T-helper 1 cell treated with Interleukin-12 subunit alpha and Interleukin-12 subunit beta and Interleukin-4 antibody, amounts not matched to agents 30 ng/mL and 1 ng/mL, for 36 hours (primary cell): ENCODE data around the gene SIK2. TPM values are rescaled to one million over a fixed set of nuclear protein-coding genes. Genes with fewer than 3 reads are reported as not detected.
"Not testable (repeated sequence)": the region's sequence is repeated elsewhere in the genome, so short reads cannot be mapped to it uniquely, and the experiment has no call there.

Source experiments
- intact Hi-C: fragments of 100-400 bp; cut with micrococcal nuclease; formaldehyde crosslinking; loops from one replicate; pipeline ENCODE4 v1.15.1; 2024
- total RNA-seq: library from RNA; stranded (reverse); gene quantifications from 2 replicates; pipeline ENCODE4 v1.2.3, GENCODE V29; 2022

Gene SIK2
- total RNA-seq, 1 donor from 2014 or later: 7.9 TPM

DNA sequence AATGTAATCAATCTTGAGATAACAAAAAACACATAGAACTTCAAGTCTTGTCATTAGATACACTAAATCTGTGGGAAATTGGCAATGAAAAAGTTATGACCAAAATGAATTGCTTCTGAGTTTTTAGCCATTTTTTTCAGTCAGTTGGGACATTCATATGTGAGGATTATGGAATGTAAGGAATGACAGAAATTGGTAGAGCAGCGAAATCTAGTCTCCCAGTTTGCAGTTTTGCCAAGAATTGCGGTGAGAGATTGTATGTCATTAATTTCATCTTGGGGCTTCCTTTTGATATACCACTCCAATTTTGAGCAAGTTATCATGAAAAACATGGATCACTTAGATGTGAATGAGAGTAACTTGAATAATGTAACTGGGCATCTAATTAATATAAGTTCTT, 49.9 kb downstream of the SIK2 start:
- intact Hi-C loops: no loop called here

DNA sequence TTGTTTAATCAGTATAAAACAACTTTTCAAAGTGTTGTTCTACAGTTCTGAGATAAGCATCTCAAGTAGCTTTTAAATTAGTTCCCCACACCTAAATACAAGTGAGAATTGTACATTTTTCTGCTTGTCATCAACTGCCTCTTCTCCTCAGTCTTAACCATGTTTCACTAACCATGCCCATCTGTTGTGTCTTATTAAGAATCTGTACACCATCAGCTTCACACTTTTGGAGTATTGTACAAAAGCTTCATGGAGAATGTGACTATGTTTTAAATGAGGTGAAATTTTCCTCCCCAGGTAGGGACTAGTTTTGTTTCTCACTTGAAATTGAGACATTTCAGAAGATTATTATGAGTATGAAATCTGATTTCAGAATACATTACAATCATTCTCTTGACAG, 52.4 kb downstream of the SIK2 start:
- intact Hi-C loops: no loop called here

- intact Hi-C loops: no loop called here
Observed at GRCh38 chr11:111655924-111656323, 53.7 kb downstream of the SIK2 start.

GRCh38 chr11:111657905-111658304, 55.7 kb downstream of the SIK2 start:
- intact Hi-C loops: not testable (repeated sequence)

GRCh38 chr11:111658493-111658892, 56.2 kb downstream of the SIK2 start:
- intact Hi-C loops: not testable (repeated sequence)

GRCh38 chr11:111659201-111660115, 57.2 kb downstream of the SIK2 start:
- intact Hi-C loops: no loop called here

GRCh38 chr11:111660822-111661221, 58.6 kb downstream of the SIK2 start:
- intact Hi-C loops: no loop called here

DNA sequence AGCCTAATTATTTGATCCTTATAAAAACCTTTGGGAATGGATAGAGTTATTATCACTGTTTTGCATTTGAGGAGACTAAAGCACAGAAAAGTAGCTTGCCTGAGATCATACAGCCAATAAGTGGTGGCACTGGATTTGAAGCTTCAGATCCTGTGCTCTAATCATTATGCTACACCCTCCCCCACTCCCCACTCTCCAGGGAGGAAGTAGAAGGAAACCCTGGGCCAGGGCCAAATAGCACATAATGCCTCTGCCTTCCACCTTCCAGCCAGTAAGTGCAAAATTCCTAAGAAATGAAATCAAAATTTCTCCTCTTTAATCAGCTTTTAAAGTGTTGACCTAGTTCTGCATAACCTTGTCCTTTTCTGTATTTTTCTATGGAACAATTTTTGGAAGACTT, 61.6 kb downstream of the SIK2 start:
- intact Hi-C loops: no loop called here

DNA sequence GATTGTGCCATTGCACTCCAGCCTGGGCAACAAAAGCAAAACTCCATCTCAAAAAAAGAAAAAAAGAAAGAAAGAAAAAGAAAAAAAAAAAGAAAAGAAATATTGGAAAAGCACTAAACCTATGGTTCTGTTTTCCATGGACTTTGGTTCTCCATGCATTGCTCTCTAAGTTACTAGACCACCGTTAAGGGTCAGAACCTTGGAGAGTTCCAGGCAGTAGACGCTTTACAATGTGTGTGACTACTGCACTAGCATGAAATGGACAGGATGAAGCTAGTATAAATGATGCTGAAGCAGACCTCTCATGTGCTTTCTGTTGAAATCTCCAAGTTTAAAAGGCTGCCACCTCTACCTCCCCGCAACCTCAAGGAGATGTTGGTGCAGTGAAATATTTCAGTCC, 63.5 kb downstream of the SIK2 start:
- intact Hi-C loops: no loop called here

DNA sequence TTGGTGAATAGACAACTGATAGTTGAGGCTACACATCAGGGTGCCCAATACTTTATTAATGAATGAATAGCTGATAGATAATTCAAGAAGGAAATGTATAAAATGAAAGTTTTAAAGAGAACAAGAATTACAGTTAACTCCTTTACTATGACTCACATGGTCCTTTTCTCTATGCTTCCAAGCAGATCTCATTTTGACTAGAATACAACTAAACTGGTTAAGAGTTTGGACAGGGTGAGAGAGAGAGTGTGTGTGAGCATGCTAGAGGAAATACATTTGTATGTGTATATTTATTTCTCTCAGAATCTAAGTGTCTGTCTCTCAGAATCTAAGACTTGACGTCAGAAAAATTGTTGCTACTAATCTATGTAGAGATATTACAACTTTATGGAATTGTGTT, 66.7 kb downstream of the SIK2 start:
- intact Hi-C loops: no loop called here

DNA sequence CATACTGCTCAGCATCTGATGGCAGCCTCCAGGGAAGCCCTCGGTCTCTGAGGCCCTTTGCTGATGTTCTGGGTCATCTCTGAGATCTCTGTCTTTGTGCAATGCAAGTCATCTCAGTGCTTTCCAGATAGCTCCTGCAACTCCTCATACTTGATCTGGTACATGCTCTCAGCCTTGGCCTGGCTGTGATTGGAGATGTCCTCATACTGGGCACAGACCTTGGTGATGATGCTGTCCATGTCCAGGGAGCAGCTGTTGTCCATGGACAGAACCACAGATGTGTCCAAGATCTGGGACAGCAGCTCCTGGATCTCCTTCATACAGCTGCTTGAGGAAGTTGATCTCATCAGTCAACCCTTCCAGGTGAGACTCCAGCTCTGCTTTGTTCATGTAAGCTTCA, 69.1 kb downstream of the SIK2 start:
- intact Hi-C loops: no loop called here

DNA sequence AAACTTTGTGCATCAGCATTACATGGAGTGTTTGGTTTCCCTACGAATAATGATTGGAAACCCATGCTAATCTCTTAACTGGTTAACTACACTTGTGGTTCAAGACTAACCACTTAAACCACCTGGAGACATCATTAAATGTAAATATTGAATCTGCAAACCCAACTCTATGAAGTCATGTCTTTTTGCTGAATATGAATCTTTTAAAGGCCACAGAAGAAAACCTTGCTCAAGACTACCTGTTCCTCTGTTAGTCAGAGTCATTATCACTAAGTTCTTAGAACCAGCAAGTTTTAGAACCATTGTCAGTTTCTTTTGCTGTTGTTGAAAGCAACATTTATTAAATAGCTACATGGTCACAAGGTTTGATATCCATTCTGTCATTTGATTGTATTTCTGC, 70.7 kb downstream of the SIK2 start:
- intact Hi-C loops: no loop called here

GRCh38 chr11:111674941-111675340, 72.7 kb downstream of the SIK2 start:
- intact Hi-C loops: no loop called here

DNA sequence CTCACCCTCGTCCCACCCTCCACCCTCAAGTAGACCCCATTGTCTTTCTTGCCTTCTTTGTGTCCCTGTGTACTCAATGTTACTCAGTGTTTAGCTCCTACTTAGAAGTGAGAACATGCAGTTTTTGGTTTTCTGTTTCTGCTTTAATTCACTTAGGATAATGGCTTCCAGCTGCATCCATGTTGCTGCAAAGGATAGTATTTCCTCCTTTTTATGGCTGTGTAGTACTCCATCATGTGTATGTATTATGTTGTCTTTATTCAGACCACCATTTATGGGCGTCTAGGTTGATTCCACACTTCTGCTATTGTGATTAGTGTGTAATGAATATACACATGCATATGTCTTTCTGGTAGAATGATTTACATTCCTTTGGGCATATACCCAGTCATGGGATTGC, 73.6 kb downstream of the SIK2 start:
- intact Hi-C loops: no loop called here

GRCh38 chr11:111676878-111677585, 74.8 kb downstream of the SIK2 start:
- intact Hi-C loops: no loop called here

DNA sequence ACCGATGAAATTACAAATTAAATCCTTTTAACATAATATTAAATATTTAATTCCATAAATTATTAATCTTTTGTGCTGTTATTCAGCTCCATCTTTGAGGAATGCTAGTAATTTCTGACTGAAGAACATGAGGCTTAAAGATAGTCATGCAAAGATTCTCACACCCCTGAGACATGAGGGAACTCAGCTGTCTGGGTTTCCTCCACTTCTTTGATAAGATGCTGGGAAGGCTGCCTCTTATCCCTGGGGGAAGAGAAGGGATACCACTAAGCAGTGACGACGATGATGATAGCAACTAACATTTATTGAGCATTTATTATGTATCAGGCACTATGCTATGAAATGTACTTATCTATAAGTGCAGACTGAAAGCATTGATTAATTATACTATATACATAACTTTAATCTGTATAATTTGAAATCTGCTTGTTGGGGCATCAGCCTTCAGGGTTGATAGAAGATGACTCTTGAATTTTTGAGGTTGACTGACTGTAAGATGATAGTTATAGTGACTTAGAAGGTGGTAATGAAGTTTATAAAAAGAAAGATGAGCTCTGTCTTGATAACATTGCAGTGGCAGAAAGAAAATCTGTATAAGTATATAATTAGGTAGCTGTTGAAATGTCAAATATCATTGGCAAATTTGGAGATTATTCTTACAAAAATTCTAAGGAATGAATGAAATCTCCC, 78.4 kb downstream of the SIK2 start:
- intact Hi-C loops: no loop called here

DNA sequence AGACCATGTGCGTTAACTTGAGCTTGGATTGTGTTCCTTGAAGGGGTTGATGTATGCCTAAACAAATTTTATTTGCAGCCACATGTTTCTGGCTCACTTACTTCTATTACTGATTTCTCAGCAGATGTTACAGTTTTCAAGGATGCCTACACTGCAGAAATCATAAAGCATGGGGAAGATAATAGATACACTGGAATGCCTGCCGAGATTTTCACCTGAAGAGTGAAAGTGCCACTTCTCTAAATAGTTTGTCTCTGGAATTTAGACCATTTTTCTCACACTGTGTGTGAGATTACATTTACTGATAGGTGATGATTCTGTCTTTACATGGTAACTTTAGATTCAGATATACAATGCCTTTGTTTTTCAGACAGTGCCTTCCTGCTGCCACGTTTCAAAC, 81.6 kb downstream of the SIK2 start:
- intact Hi-C loops: no loop called here

GRCh38 chr11:111684251-111684650, 82.0 kb downstream of the SIK2 start:
- intact Hi-C loops: no loop called here

DNA sequence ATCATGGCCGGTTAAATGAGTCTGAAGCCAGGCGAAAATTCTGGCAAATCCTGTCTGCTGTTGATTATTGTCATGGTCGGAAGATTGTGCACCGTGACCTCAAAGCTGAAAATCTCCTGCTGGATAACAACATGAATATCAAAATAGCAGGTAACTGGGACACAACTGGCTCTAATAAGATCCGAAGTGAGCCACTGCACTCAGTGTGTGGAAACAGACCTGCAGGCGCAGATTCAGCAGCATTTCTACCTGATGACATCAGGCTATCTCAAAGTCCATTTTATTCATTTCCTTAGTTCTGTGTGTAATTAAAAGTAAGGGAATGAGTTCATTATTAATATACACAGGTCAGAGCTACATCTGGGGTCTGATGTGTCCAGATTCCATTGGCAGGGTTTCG, 85.8 kb downstream of the SIK2 start:
- intact Hi-C loops: no loop called here

DNA sequence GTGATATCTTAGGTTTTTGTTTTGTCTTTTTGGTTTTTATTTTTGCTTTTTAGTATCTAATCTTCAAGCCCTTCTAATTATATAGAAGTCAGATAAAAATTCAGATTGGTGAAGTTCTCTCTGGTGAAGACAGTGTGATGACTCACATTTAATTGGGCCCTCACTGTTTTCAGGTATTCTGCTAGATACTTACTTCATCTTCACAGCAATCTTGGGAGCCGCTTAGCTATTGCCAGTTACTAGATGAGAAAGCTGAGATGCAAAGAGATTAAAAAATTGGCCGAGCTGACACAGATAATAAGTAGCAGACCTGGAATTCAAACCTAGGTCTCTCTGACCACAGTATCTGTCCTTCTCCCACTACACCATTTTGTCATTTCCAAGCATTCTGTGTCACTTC, 88.9 kb downstream of the SIK2 start:
- intact Hi-C loops: no loop called here

DNA sequence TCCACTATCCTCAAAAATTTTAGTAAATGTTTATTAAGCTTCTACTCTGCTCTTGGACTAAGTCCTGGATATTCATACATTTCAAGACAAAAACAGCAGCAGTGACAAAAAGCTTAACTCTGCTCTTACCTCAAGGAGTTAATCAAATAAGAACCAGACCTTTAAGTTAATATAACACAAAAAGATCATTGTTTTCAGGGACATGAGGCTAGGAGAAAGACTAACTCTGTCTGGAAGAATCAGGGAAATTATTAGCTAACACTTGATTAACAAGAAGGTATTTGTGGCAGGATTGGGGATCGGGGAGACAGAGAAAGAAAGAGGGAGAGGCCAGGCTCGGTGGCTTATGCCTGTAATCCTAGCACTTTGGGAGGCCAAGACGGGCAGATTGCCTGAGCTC, 89.5 kb downstream of the SIK2 start:
- intact Hi-C loops: no loop called here
